ENCODE measurements around the gene TRAF4. TPM values are rescaled to one million over a fixed set of nuclear protein-coding genes. Genes with fewer than 3 reads are reported as not detected.

The TRAF4 gene
- polyA plus RNA-seq, 1 experiment: 55.6 TPM

DNA sequence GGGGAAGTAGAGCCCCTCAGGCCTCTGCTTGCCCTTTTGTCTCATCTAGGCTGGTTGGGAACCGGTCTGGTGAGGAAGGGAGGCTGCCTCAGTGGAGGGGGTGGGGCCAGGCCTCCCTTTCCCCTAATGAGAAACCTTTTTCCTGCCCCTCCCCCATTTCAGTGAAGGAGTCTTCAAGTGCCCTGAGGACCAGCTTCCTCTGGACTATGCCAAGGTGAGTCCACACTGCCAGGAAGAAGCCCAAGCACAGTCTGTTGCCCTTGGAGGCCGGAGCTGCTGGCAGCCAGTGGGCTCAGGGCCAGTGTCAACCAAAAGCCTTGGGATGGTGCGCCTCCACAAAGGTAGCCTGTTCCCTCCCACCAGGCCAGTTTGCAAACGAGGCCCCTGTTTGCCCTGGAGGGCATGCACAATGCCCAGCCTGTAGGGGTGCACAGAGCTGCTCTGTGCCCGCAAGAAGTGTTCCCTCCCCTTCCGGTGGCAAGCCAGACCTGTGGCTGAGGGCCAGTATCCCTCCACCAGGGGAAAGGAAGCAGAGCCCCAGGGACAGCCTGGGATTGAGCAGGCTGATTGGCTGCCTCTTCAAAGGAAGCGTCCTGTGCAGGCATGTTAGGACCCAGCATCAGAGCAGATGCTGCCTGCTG, 3.4 kb downstream of the TRAF4 start:
- ChIA-PET POLR2A (no interaction called here), CTCF (interaction anchor here (0.7 to 18.7 kb wide), 3 partner anchors 15 to 182 kb away, joined by 3 to 416 read pairs (median 95); partner anchors contain the start of genes NEK8 and TLCD1)
- no peak for DNase-seq (ENCODE audit: low read depth)
- H3K27me3 ChIP-seq (ENCODE audit: control insufficient read depth, insufficient read depth, low read length): no peaks in the 10 kb centered on the region
- TF ChIP-seq, protein P1, sequence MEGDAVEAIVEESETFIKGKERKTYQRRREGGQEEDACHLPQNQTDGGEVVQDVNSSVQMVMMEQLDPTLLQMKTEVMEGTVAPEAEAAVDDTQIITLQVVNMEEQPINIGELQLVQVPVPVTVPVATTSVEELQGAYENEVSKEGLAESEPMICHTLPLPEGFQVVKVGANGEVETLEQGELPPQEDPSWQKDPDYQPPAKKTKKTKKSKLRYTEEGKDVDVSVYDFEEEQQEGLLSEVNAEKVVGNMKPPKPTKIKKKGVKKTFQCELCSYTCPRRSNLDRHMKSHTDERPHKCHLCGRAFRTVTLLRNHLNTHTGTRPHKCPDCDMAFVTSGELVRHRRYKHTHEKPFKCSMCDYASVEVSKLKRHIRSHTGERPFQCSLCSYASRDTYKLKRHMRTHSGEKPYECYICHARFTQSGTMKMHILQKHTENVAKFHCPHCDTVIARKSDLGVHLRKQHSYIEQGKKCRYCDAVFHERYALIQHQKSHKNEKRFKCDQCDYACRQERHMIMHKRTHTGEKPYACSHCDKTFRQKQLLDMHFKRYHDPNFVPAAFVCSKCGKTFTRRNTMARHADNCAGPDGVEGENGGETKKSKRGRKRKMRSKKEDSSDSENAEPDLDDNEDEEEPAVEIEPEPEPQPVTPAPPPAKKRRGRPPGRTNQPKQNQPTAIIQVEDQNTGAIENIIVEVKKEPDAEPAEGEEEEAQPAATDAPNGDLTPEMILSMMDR (IDR thresholded peaks at IDR 0.05; ENCODE audit: insufficient read depth, low read depth, low read length): no peak
- H3K36me3 ChIP-seq (ENCODE audit: control insufficient read depth, insufficient read depth, low read length): peaks cover 36% of the 10 kb centered on the region
- no peak overlapping the region for H3K4me3 ChIP-seq (ENCODE audit: low read depth, low read length)

DNA sequence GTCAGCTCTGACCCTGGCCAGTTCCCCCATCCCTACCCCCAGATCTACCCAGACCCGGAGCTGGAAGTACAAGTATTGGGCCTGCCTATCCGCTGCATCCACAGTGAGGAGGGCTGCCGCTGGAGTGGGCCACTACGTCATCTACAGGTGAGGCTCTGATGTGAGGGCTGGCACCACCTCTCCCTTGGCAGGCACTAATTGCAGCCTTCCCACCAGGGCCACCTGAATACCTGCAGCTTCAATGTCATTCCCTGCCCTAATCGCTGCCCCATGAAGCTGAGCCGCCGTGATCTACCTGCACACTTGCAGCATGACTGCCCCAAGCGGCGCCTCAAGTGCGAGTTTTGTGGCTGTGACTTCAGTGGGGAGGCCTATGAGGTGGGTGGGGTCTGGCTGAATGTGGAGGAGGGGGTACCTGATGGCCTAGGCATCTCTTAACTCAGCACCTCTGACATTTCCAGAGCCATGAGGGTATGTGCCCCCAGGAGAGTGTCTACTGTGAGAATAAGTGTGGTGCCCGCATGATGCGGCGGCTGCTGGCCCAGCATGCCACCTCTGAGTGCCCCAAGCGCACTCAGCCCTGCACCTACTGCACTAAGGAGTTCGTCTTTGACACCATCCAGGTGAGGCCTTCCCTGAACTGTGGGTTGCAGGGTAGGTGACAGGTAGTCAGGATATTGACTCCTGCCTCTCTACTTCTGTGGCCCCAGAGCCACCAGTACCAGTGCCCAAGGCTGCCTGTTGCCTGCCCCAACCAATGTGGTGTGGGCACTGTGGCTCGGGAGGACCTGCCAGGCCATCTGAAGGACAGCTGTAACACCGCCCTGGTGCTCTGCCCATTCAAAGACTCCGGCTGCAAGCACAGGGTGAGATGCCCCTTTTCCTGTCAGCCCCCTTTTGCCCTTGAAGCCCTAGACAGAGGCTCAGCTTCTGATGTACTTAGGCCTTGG, 4.3 kb downstream of the TRAF4 start:
- Histone ChIP-seq H3K4me3 (ENCODE audit: low read depth, low read length) (no peak overlapping the region), H3K36me3 (ENCODE audit: control insufficient read depth, insufficient read depth, low read length) (peaks cover 36% of the 10 kb centered on the region), H3K27me3 (ENCODE audit: control insufficient read depth, insufficient read depth, low read length) (no peaks in the 10 kb centered on the region)
- TF ChIP-seq, protein P1 (IDR thresholded peaks at IDR 0.05; ENCODE audit: insufficient read depth, low read depth, low read length): no peak
- DNase-seq (ENCODE audit: low read depth): no peak
- POLR2A ChIA-PET: interaction anchor here (2.1 kb wide), 1 partner anchor 22 kb away, joined by 19 read pairs; the partner anchor contains the start of gene TLCD1
- CTCF ChIA-PET: interaction anchor here (0.6 to 18.7 kb wide), 6 partner anchors 14 to 206 kb away, joined by 3 to 416 read pairs (median 6); partner anchors contain the start of genes NEK8 and TLCD1

DNA sequence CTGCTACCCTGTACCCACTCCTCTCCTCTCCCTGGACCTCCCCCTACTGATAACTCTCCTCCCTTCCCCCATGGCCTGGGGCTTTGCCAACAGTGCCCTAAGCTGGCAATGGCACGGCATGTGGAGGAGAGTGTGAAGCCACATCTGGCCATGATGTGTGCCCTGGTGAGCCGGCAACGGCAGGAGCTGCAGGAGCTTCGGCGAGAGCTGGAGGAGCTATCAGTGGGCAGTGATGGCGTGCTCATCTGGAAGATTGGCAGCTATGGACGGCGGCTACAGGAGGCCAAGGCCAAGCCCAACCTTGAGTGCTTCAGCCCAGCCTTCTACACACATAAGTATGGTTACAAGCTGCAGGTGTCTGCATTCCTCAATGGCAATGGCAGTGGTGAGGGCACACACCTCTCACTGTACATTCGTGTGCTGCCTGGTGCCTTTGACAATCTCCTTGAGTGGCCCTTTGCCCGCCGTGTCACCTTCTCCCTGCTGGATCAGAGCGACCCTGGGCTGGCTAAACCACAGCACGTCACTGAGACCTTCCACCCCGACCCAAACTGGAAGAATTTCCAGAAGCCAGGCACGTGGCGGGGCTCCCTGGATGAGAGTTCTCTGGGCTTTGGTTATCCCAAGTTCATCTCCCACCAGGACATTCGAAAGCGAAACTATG, 5.2 kb downstream of the TRAF4 start:
- Histone ChIP-seq H3K36me3 (ENCODE audit: control insufficient read depth, insufficient read depth, low read length) (peaks cover 36% of the 10 kb centered on the region), H3K4me3 (ENCODE audit: low read depth, low read length) (no peak overlapping the region), H3K27me3 (ENCODE audit: control insufficient read depth, insufficient read depth, low read length) (no peaks in the 10 kb centered on the region)
- no peak for DNase-seq (ENCODE audit: low read depth)
- ChIA-PET CTCF (interaction anchor here (0.7 to 18.7 kb wide), 11 partner anchors 13 to 205 kb away, joined by 3 to 416 read pairs (median 4); partner anchors contain the start of genes FAM222B, FLOT2, NEK8 and TLCD1), POLR2A (interaction anchor here (2.1 kb wide), 1 partner anchor 22 kb away, joined by 19 read pairs; the partner anchor contains the start of gene TLCD1)
- TF ChIP-seq, protein P1 (IDR thresholded peaks at IDR 0.05; ENCODE audit: insufficient read depth, low read depth, low read length): no peak

DNA sequence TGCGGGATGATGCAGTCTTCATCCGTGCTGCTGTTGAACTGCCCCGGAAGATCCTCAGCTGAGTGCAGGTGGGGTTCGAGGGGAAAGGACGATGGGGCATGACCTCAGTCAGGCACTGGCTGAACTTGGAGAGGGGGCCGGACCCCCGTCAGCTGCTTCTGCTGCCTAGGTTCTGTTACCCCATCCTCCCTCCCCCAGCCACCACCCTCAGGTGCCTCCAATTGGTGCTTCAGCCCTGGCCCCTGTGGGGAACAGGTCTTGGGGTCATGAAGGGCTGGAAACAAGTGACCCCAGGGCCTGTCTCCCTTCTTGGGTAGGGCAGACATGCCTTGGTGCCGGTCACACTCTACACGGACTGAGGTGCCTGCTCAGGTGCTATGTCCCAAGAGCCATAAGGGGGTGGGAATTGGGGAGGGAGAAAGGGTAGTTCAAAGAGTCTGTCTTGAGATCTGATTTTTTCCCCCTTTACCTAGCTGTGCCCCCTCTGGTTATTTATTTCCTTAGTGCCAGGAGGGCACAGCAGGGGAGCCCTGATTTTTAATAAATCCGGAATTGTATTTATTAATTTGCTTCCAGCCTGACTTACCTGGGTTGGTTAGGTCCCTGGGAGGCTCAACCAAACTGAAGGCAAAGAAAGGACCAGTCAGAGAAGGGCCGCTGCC, 5.8 kb downstream of the TRAF4 start:
- Histone ChIP-seq H3K27me3 (ENCODE audit: control insufficient read depth, insufficient read depth, low read length) (no peaks in the 10 kb centered on the region), H3K4me3 (ENCODE audit: low read depth, low read length) (no peak overlapping the region), H3K36me3 (ENCODE audit: control insufficient read depth, insufficient read depth, low read length) (peaks cover 36% of the 10 kb centered on the region)
- POLR2A ChIA-PET: interaction anchor here (0.6 to 2.1 kb wide), 3 partner anchors 23 to 103 kb away, joined by 3 to 19 read pairs (median 4); partner anchors contain the start of gene TLCD1
- TF ChIP-seq, protein P1 (IDR thresholded peaks at IDR 0.05; ENCODE audit: insufficient read depth, low read depth, low read length): no peak
- DNase-seq (ENCODE audit: low read depth): no peak
- CTCF ChIA-PET: interaction anchor here (0.6 to 18.7 kb wide), 28 partner anchors 13 to 204 kb away, joined by 3 to 416 read pairs (median 4); partner anchors contain the start of genes FAM222B, FLOT2, NEK8 and TLCD1
